ENCODE measurements around the gene SLC38A10. TPM values are rescaled to one million over a fixed set of nuclear protein-coding genes. Genes with fewer than 3 reads are reported as not detected.

The SLC38A10 gene
- total RNA-seq, 1 experiment from 2014 or later = 81.4 TPM

DNA sequence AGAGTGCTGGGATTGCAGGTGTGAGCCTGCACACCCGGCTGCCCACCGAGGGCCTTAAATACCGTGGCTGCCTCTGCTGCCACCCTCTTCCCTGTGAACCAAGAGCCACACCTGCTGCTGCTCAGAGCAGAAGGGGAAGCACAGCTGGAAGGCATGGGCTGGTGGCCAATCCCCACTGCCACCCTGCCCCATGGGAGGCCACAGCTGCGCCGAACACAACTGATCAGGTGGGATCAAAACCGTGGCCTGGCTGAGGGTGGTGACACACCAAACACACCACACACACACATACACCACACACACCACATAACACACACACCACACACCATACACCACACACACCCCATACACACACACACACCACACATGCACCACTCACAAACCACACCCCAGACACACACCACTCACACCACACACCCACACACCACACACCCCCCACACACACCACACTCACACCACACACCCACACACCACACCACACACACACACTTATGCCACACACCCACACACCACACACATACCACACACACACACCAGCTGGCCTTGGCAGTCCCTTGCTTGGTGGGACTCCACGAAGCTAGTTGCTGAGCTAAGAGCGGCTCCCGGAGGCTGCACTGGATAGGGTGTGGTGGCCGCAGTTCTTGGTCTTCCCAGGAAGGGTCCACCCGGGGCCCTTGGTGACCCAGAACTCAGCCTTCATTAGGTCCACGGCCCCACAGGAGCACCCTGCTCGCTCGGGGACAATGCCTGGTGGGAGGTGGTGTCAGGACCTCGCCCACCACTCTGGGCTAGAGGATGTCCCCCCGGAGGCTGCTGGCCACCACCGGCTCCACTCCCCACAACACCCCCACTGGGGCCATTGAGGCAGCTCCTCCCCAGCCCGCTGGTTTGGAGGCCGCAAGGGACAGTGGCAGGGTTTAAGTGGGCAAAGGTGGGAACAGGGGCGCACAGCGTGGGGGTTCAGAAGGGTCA, 87.2 kb downstream of the SLC38A10 start:
- H3K9me3 ChIP-seq (replicated peaks) = no peaks in the 10 kb centered on the region; the same call in 1 of the 2 replicates
- DNase-seq (ENCODE audit: low read depth in 1 of 2, low spot score in 2 of 2) = no peak
- peaks cover 24% of the 10 kb centered on the region for H3K36me3 ChIP-seq
- no peak overlapping the region for H3K27ac ChIP-seq
- no peaks in the 10 kb centered on the region for H3K4me1 ChIP-seq (replicated peaks)
- H3K27me3 ChIP-seq (replicated peaks) = no peaks in the 10 kb centered on the region
- no peak overlapping the region for H3K4me3 ChIP-seq

GRCh38 chr17:81206657-81207056, 88.5 kb downstream of the SLC38A10 start:
- Histone ChIP-seq H3K27me3 (replicated peaks) (no peaks in the 10 kb centered on the region), H3K9me3 (replicated peaks) (no peaks in the 10 kb centered on the region; the same call in 1 of the 2 replicates), H3K27ac (no peak overlapping the region), H3K4me1 (replicated peaks) (no peaks in the 10 kb centered on the region), H3K36me3 (peaks cover 24% of the 10 kb centered on the region), H3K4me3 (no peak overlapping the region)
- DNase-seq (ENCODE audit: low read depth in 1 of 2, low spot score in 2 of 2) = no peak

DNA sequence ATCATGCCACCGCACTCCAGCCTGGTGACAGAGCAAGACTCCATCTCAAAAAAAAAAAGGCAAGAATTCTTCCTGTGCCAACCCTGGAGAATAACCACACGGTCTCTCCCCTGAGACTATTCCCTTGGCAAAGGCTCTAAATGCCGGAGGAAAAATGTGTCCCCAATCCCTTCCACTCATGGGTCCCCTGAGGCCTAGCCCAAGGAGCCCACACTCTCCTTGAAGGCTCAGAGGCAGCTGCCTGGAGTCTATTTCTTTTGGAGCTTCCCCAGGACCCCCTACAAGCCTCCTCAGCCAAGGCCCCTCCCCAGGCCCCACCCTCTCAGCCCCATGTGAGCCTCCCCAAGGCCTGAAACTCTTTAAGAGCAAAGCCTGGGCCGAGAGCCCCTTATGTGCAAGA, 88.9 kb downstream of the SLC38A10 start:
- Histone ChIP-seq H3K4me3 (no peak overlapping the region), H3K36me3 (peaks cover 29% of the 10 kb centered on the region), H3K27ac (no peak overlapping the region), H3K9me3 (replicated peaks) (no peaks in the 10 kb centered on the region; the same call in 1 of the 2 replicates), H3K27me3 (replicated peaks) (no peaks in the 10 kb centered on the region), H3K4me1 (replicated peaks) (no peaks in the 10 kb centered on the region)
- DNase-seq (ENCODE audit: low read depth in 1 of 2, low spot score in 2 of 2) = no peak

GRCh38 chr17:81204578-81204977, 90.5 kb downstream of the SLC38A10 start:
- Histone ChIP-seq H3K4me3 (no peak overlapping the region), H3K9me3 (replicated peaks) (no peaks in the 10 kb centered on the region; the same call in 1 of the 2 replicates), H3K36me3 (peaks cover 40% of the 10 kb centered on the region), H3K27ac (no peak overlapping the region), H3K27me3 (replicated peaks) (no peaks in the 10 kb centered on the region), H3K4me1 (replicated peaks) (peaks cover 4% of the 10 kb centered on the region)
- no peak for DNase-seq (ENCODE audit: low read depth in 1 of 2, low spot score in 2 of 2)

DNA sequence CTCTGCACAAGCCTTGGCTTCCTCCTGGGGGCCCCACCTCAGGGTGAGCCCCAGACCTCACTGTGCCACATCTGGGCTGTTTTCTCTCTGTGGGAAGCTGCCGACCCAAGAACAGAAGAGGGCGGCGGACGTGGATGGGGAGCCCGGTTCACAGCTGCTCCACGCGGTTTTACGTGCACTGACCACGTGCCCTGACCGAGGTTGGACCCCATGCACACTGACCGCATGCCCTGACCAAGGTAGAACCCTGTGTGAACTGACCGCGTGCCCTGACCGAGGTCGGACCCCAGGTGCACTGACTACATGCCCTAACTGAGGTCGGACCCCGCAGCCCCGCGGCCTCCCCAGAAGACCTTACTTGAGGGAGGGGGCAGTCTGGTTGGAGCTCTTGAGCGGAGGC, 92.0 kb downstream of the SLC38A10 start:
- no peak overlapping the region for H3K27ac ChIP-seq
- H3K36me3 ChIP-seq = peaks cover 53% of the 10 kb centered on the region
- DNase-seq (ENCODE audit: low read depth in 1 of 2, low spot score in 2 of 2) = no peak

DNA sequence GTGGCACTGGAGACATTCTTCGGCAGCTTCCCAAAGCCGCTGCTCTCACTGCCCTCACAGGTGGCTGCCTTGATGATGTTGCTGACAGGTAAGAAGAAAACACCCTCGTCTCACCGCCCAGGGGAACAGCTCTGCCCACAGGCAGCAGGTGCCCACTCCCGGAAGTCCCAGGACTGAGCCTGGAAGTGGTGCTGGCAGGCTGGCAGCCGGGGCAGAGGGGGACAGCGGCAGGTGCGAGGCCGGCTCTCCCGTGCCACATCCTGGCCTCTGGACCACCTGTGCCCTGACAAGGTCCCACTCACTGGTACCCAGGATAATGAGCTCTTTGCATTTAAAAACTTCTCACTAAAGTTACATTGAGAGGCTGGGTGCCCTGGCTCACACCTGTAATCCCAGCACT, 92.8 kb downstream of the SLC38A10 start:
- Histone ChIP-seq H3K9me3 (replicated peaks) (no peaks in the 10 kb centered on the region; the same call in 1 of the 2 replicates), H3K4me1 (replicated peaks) (peaks cover 4% of the 10 kb centered on the region), H3K27me3 (replicated peaks) (no peaks in the 10 kb centered on the region), H3K4me3 (no peak overlapping the region), H3K27ac (no peak overlapping the region), H3K36me3 (peaks cover 58% of the 10 kb centered on the region)
- no peak for DNase-seq (ENCODE audit: low read depth in 1 of 2, low spot score in 2 of 2)

More for the DNA sequence above, 92.0 kb downstream of the SLC38A10 start:
- no peaks in the 10 kb centered on the region; the same call in 1 of the 2 replicates for H3K9me3 ChIP-seq (replicated peaks)
- peaks cover 4% of the 10 kb centered on the region for H3K4me1 ChIP-seq (replicated peaks)
- H3K4me3 ChIP-seq = no peak overlapping the region
- H3K27me3 ChIP-seq (replicated peaks) = no peaks in the 10 kb centered on the region

DNA sequence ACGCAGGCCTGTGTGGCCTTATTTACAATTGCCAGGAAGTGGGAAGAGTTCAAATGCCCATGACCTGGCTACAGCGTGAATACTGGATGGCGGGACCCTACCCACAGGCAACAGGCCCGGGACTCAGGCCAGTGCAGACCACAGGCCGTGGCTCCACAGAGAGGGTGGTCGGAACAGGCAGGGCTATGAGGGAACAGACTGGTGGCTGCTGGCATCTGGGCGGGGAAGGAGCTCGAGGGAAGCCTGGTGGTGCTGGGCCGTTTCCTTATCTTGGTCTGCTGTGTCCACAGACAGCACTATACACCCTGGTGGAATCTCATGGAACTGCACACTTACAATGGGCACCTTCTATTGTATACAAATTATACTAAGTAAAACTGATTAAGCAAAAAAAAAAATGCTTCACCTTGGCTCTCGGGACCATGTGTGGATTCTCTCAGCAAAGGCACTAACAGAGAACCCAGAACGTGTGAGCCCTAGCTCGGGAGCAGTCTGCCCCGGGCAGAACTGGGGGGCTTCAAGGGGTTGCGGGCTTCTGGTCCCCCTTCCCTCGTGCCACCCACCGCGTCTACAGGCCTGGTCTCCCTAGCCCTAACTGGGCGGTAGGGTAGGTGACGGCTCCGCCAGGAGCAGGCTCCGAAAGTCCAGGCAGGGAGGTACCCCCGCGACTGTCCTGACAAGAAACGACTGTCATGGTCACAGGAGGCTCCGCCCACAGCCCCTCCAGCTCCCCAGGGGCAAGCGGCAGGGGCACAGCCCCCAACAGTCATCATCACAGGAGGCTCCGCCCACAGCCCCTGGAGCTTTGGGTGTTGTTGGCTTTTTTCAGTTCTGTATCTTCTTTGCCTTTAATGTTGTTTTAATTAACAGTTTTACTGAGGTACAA, 94.2 kb downstream of the SLC38A10 start:
- DNase-seq (ENCODE audit: low read depth in 1 of 2, low spot score in 2 of 2) = peak; percentile 48 to 82
- no peaks in the 10 kb centered on the region; the same call in 1 of the 2 replicates for H3K9me3 ChIP-seq (replicated peaks)
- H3K27ac ChIP-seq = no peak overlapping the region
- H3K27me3 ChIP-seq (replicated peaks) = no peaks in the 10 kb centered on the region
- peaks cover 4% of the 10 kb centered on the region for H3K4me1 ChIP-seq (replicated peaks)
- H3K4me3 ChIP-seq = no peak overlapping the region
- H3K36me3 ChIP-seq = peaks cover 64% of the 10 kb centered on the region

GRCh38 chr17:81200201-81200600, 94.9 kb downstream of the SLC38A10 start:
- H3K4me3 ChIP-seq = no peak overlapping the region
- H3K36me3 ChIP-seq = peaks cover 72% of the 10 kb centered on the region
- DNase-seq (ENCODE audit: low read depth in 1 of 2, low spot score in 2 of 2) = no peak
- no peaks in the 10 kb centered on the region; the same call in 1 of the 2 replicates for H3K9me3 ChIP-seq (replicated peaks)
- H3K4me1 ChIP-seq (replicated peaks) = peaks cover 4% of the 10 kb centered on the region
- no peak overlapping the region for H3K27ac ChIP-seq
- no peaks in the 10 kb centered on the region for H3K27me3 ChIP-seq (replicated peaks)

- Histone ChIP-seq H3K9me3 (replicated peaks) (no peaks in the 10 kb centered on the region), H3K27me3 (replicated peaks) (no peaks in the 10 kb centered on the region), H3K36me3 (peaks cover 73% of the 10 kb centered on the region), H3K27ac (no peak overlapping the region), H3K4me1 (replicated peaks) (peaks cover 4% of the 10 kb centered on the region), H3K4me3 (no peak overlapping the region)
- no peak for DNase-seq (ENCODE audit: low read depth in 1 of 2, low spot score in 2 of 2)
These were observed 95.7 kb downstream of the SLC38A10 start for GRCh38 chr17:81199482-81199830.

- no peak overlapping the region for H3K4me3 ChIP-seq
- no peaks in the 10 kb centered on the region for H3K27me3 ChIP-seq (replicated peaks)
- H3K4me1 ChIP-seq (replicated peaks) = peaks cover 4% of the 10 kb centered on the region
- no peak for DNase-seq (ENCODE audit: low read depth in 1 of 2, low spot score in 2 of 2)
- H3K9me3 ChIP-seq (replicated peaks) = no peaks in the 10 kb centered on the region
- peaks cover 74% of the 10 kb centered on the region for H3K36me3 ChIP-seq
- H3K27ac ChIP-seq = no peak overlapping the region
These were observed 96.2 kb downstream of the SLC38A10 start for GRCh38 chr17:81198826-81199481.

- no peak overlapping the region for H3K4me3 ChIP-seq
- H3K9me3 ChIP-seq (replicated peaks) = no peaks in the 10 kb centered on the region
- peaks cover 4% of the 10 kb centered on the region for H3K4me1 ChIP-seq (replicated peaks)
- no peaks in the 10 kb centered on the region for H3K27me3 ChIP-seq (replicated peaks)
- H3K27ac ChIP-seq = no peak overlapping the region
- DNase-seq (ENCODE audit: low read depth in 1 of 2, low spot score in 2 of 2) = no peak
- H3K36me3 ChIP-seq = peaks cover 75% of the 10 kb centered on the region
These were observed 97.1 kb downstream of the SLC38A10 start for GRCh38 chr17:81197831-81198490.

DNA sequence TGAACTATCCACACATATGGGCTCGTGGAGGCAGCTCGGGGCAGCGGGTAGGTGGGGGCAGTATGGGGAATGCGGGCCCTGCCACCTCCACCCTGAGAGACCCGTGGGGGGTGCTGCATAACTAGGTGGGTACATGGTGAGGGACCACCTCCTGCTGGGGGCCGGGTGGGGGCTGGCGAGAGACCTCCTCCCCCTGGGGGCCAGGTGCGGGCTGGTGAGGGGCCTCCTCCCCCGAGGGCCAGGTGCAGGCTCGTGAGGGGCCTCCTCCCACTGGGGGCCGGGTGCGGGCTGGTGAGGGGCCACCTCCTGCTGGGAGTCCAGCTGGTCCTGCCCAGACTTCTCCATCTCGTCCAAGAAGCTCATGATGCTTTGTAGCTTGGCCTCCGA, 97.7 kb downstream of the SLC38A10 start:
- Histone ChIP-seq H3K4me1 (replicated peaks) (peaks cover 4% of the 10 kb centered on the region), H3K27ac (no peak overlapping the region), H3K27me3 (replicated peaks) (no peaks in the 10 kb centered on the region), H3K36me3 (peaks cover 75% of the 10 kb centered on the region), H3K9me3 (replicated peaks) (no peaks in the 10 kb centered on the region), H3K4me3 (no peak overlapping the region)
- no peak for DNase-seq (ENCODE audit: low read depth in 1 of 2, low spot score in 2 of 2)
